Limb (tissue), 2 donors: Measurements from ENCODE around the gene ABHD8.

Source experiments
- DNase-seq, 2 donors: peaks; one replicate each; pipeline ENCODE4 v3.0.0-alpha.2; 2016; ENCODE audit errors: extremely low spot score in 2 of 2

Gene ABHD8

DNA sequence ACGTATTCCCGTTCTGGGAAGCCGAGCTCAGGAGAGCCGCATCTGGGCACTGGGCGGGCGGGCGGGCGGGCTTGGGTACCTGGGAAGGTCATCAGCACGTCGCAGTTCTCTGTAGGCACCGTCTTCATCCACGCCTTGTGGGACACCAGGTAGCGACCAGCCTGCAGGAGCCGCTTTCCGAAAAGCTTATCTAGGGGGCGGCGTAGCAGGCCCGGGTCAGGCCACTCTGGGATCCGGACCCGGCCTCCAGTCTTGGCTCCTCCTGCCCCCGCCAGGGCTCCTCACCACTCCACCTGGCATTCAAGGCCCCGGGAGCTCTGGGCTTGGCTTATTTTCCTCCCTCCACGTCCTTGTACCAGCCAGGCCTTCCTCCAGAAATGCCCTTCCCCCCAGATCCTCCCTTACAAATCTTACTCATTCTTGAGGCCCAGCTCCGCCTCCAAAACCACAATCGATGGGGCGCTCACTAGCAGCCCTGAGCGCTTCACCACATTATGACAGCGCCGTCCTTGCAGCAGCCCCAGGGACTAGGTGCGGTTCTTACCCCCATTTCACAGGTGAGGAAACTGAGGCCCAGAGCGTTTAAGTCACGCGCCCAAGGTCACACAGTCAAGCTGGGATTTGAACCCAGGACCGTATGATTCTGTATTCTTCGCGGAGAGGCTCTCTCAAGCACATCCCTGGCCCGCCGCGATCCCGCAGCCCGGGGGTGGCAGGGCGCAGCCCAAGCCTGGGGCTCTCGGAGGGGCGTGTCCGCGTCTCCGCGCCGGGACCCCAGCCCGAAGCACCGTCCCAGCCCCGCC lies 30.6 kb upstream of the ABHD8 start:
- no peak for DNase-seq

DNA sequence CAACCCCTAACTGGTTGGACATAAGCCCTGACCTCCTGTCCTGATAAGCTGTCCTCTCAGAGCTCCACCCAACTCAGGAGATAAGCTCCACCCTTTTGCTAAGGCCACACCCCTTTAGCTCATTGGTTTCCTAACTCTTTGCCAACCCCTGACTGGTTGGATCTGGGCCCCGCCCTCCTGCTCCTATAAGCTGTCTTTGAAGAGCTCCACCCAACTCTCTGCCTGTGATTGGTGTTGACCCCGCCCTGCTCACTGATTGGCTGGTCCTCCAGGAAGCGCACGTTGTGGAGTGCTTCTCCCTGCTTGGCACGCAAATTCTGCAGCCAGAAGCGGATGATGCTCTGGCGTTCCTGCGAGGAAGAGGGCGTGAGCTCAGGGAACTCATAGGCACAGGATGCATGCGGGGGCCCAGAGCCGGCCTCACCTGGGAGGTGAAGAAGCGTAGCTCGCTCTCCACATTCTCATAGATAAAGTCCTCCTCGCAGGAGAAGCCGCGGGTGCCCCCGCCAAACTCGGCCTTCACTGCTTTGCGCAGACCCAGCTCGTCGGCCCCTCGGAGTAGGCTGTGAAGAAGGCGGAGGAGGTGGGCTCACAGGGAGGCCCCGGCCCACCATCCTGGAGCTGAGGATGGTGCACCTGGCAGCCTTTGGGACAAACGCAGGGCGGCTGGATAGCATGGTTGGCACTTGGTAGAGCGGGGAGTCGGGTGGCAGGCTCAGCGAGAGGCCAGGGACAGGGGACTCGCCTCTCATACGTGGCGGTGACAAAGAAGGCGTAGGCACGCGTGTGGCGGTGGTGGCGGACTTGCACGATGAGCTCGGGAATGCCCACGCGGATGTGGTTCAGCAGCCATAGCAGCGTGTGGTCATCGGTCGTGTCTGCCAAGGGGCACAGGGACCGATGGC lies 29.7 kb upstream of the ABHD8 start:
- DNase-seq, result no peak

DNA sequence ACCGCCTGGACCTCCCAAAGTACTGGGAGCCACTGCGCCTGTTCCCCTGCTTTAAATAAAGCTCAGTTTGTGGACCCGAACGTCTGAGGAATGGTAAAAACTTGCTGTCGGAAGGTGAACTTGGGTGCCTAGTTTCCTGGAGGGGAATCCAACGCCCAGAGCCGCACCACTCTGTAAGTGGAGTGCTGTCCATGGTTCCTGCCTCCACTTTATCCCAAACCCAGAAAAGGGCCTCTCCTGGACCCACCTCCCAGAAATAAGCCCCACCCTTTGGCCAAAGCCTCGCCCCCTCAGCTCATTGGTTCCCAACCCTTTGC lies 29.1 kb upstream of the ABHD8 start:
- DNase-seq, result no peak

DNA sequence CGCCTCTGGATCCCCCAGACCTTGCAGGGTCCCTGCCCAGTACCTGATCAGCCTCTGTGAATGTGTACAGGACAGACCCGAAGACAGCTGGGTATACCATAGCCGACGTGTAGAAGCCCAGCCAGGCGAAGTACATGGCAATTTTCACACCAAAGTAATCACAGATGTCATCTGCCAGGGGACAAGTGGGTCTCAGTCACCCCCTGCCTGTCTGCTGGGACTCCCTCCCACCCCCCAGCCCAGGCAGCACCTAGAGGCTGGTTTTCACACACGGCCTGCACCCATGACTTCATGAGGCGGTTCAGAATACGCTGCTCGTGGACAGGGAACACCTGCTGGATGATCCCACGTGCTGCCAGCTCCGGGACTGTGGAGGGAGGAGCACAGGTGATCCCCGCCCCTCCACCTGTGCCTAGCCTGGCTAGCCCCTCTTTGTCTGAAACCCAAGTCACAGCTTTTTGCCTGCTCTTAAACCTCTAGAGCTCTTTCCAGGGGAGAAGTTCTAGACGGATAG lies 27.9 kb upstream of the ABHD8 start:
- no peak for DNase-seq

DNA sequence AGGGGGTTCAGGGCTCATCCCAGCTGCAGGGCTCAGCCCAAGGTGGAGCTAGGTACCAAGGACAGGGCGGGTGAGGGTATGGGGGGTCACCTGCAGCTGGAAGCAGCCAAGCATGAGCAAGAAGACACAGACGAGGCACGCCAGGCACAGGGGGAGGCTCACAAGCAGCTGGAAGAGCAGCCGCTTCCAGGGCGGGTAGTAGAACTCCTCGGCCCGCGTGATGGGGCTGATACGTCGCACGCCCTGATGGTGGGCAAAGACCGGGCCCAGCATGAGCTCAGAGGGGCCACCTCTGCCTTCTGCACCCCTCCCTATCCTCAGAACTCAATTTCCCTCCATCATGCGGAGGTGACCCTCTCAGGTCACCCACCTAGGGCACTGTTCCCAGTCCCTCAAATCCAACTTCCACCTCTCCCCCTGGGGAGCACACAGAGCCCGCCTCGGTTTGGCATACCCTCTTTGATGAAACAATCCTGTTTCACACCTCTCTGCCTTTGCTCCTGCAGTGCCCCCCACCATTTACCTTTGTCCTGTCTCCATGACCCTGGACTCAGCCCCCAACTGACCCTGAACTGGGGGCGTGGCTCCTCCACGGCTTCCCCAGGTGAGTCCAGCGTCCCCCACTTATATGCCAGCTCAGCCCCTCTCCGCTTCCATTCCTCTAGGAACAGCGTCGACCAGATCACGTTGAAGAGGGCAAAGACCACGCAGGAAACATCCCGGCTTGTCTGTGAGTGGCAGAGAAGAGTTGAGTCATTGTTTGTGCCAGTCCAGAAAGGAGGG lies 27.2 kb upstream of the ABHD8 start:
- DNase-seq, result peak in 1 of 2 donors; percentile 26

DNA sequence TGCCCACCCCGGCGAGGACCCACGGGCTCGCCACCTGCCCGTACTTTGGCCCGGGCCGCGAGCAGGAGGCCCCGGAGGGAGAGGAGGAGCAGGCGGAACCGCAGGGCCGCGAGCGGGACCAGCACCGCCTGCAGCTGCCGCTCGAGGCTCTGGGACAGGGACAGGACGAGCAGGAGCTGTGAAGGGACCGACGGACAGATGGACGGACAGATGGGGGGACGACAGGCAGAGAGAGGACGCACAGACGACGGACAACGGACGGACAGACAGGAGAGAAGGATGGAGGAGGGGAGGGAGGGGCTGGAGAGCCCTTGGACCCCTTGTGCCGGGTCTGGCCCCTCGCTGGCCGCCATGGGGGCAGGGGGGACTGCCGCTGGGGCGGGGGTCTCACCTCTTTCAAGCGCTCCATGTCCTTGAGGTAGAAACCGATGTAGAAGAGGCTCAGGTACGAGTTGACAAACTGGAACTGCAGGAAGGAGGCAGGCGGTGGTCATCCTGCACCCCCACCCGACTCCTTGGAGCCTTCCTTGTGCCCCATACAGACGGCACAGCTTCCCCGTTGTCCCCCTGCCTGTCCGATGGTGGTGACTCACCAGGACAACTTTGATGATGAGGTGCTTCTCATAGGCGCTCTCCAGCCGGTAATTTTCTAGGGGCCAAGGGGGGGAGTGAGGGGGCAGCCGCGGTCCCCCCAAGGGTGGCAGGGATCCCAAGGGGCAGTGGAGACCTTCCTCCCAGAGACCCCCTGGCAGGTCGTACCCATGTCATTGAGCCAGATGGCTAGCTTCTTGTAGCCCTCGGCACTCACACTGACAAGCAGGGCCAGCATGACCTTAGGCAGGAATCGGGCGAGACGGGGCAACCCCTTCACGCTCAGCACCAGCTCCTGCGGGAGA lies 26.4 kb upstream of the ABHD8 start:
- no peak for DNase-seq

DNA sequence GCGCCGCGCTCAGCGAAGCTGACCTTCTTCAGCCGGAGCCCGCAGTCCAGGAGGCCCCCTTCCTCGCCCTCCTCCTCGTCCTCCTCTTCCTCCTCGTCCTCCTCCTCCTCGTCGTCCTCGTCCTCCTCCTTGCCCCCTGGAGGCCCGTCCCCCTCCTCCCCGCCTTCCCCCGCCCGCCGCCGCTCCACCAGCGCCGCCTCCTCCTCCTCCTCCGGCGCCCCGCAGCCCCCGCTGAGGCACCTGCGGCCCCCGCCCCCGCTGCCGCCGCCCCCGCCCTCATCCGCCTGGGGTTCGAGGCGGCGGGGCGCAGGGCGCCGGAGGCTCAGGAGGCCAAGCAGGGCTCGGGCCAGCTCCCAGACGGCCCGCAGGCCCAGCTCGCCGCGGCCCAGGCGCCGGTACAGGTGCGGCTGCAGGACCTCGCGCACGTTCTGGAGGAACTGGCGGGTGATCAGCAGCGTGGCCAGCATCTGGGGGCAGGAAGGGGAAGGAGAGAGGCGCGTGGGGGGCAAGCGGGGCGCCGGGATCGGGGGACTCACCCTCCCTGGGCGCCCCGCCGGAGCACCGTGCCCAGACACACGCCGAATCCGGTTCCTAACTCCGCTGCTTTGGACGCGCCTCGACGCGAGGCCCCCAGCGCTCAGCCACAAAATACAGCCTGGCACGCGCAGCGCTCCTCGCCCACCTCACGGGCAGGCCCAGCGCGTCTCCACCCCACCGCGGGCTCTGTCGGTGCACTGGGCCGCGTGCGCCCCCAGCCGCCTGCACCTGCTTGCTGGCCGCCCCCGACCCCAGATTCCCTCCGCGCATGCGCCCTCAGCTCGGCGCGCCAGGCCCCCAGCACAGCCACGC lies 25.5 kb upstream of the ABHD8 start:
- no peak for DNase-seq

DNA sequence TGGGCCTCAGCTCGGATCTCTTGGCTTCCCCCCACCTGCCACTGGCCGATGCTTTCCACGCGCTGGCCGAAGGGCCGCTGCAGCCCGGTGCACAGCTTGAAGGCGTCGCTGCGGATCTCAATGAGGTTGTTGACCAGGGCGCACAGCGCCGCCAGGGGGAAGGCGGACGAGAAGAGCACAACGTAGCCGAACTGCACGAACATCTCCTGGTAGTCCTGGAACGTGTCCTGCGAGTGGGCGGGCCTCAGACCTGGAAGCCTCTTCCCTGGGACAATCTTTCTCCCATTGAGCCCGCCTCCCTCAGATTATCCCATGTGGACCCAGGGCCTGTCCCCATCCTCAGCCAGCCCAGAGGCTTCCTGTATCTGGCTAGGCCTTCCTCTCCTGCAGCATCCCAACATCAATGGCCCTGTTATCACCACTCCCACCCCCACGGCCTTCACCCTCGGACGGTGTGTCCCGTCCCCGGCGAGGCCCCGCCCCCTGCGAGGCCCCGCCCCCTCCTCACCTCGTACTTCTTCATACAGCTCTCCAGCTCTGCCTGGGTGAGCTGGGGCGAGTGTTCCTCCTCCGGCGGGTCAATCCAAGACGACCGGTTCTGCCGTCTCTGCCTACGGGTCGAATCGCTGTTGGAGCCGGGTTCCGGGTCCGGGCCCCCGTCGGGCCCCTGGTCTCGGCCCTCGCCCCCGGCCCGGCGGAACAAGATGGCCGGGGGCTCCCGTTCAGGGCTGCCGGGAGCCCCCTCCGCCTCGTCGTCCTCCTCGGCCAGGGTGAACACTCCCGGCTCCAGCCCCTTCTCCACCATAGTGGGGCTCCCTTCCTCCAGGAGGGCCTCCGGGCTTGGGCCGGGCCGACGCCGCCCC lies 24.7 kb upstream of the ABHD8 start:
- DNase-seq, result peak; percentile 30 to 69

DNA sequence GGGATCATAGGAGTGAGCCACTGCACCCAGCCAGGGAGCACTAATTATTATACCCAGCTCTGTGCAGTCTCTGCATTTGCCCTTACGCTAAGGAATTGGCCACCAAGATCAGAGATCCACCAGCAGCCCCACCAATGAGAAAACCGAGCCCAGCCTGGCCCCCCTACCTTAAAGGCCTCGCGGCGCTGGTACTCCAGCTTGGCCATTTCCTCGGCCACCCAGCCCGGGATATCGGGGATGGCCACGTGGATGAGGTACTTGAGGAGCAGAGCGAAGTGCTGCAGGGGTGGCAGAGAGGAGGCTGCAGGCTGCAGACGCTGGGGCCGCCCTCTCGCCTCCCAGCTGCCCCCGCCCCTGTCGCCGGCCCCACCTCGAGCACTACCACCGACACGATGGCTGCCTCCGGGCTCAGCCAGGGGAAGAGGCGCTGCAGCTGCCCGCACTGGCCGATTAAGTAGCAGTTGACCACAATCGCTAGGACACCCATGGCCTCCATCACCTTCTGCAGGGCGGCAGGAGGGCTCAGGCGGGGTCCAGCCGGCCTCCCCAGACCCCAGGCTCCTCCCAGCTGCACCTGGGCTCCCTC lies 23.9 kb upstream of the ABHD8 start:
- no peak for DNase-seq

DNA sequence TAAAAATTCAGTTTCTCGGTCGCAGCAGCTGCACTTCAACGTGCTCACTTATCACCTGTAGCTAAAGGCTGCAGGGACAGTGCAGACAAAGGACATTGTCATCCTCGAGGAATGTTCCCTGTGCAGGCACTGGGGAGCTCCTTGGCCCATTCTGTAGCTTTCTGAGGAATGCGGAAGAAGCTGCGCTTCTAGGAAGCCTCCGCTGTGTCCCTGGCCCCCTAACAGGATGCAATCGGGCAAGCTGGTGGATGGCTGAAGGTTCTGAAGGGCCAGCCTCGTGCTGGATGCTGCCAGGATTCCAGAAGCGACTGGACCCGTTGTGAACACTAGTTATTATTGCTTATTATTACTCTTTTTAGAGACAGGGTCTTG lies 23.4 kb upstream of the ABHD8 start:
- DNase-seq, result no peak

DNA sequence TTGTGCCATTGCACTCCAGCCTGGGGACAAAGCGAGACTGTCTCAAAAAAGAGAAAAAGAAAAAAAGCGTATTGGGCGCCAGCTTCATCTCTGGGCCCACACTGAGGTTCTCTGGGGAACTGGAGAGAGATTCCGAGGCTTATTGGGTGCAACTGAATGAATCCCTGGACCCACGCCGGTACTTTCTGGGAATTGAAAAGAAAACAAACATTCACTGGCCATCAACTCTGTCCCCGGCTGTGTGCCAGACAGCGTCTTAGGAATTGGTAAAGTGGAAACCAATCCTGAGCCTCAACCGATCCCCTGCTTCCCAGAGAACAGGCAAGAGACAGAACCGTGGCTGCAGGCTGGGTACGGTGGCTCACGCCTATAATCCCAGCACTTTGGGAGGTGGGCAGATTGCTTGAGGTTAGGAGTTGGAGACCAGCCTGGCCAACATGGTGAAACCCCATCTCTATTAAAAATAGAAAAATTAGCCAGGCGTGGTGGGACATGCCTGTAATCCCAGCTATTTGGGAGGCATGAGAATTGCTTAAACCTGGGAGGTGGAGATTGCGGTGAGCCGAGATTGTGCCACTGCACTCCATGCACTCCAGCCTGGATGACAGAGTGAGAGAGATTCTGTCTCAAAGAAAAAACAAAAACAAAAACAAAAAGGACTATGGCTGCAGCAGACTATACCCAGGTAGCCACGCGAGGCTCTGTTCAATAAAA lies 22.8 kb upstream of the ABHD8 start:
- DNase-seq, result no peak

DNA sequence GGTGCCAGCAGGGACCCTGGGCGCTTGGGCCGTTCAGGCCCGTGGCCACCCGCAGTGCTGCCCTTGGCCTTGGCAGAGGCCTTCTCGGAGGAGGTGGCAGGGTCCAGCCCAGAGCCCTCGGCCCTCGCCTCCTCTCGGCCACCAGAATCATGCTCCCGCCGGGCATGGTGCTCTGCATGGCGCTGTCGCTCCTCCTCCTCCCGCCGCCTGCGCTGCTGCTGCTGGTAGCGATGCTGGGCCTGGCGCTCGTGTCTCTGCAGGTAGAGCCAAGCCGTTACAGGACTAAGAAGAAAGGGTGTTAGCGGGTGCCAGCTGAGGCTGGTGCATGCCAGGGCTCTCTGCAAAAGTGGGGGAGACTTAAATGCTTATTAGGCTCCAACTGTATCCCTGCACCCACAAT lies 21.9 kb upstream of the ABHD8 start:
- peak in 1 of 2 donors; percentile 29 for DNase-seq

DNA sequence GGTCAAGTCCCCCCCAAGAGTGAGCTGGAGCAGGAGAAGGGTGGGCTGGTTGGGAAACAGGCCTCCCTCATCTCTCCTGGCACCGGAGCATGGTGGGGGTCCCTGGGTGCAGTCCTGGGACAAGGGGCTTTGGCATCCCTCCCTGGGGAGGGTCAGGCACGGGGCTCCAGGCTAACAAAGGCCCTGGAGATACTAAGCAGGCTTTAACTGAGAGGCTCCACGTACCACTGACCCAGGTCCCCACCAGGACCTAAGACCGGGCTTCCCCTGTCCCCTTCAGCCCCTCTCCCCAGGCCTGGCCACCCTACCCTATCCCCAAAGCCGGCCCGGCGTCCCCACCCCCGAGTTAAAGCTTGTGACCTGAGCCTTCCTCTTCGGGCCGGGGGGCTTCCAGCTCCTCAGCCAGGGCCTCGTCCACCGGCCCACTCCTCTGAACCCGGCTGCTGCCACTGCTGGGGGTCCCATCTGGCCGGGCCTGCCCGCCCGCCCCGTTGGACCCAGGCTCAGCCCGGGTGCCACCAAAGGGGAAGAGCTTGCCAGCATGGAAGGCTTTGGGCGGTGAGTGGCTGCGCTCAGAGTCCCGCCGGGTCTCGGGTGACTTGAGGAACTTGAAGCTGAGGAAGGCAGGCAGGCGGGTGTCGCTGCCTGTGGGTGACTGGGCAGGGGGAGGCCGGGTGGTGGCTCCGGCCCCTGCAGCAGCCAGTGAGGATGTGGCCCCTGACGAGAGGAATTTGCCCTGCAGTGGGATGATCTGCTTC lies 21.3 kb upstream of the ABHD8 start:
- DNase-seq, result peak in 1 of 2 donors; percentile 31

DNA sequence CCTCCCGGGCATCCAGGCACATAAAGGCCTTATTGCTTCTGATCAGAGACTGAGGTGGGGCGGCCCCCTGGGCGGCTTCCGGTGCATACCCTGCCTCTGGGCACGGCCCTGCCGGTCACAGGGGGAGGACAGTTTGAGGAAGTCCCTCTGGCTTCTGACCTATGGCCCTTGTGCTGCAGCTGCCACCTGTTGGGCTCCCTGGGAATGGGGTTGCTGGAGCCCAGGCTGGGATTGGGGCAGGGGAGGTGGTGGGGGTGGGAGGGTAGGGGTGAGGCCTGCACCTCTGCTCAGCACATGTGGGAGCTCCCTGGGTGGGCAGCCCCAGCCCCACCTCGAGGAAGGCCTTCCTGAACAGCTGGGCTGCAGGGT lies 20.7 kb upstream of the ABHD8 start:
- DNase-seq, result no peak

DNA sequence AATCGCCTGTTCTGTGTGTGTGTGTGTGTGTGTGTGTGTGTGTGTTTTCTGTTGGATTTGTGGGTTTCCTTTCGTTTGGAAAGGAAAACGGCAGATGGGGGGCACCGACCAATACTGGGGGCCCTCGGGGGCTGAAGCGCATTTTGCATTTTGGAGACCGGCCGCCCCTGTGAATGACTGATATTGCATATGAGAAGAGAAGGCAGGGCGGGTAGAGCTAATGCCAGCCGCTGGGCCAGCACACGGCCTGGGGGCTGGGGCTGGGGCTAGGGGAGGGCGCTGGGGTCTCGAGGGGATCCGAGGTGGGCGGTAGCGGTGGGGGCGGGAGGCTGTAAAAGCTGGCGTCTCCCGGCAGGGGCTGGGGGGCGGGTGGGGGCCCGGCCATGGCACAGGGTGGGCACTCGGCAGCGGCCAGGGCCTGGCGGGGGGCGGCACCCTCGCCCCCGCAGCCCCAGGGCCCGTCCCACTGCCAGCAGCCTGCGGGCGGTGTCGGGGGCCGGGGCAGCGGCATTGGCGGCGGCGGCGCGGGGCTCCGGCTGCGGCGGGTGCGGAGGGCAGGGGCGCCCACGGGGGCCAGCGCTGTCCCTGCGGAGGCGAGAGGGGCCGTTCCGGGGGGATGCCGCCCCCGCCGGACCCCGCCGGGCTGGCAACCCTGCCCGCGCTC lies 20.2 kb upstream of the ABHD8 start:
- peak in 1 of 2 donors; percentile 41 for DNase-seq

DNA sequence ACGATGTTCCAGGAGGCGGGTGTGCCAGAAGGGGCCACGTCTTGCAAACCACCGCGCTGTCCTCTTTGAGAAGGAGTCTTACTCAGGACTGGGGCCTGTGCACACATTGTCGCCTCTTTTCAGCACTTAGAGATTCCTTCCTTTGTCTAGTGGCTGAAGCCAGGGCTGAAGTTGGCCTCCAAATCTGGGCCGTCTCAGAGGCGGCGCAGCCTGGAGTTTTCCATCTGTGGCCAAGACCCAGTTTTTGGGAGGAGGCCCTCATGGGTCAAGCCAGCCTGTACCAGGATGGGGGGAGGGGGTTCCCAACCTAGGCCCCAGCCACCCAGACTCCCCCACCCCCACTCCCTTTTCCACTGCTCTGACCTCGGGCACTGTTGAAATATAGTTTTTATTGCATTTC lies 19.6 kb upstream of the ABHD8 start:
- DNase-seq, result no peak
